Mucosa of descending colon (tissue), 3 donors: Measurements from ENCODE around the gene RC3H1. TPM values are rescaled to one million over a fixed set of nuclear protein-coding genes. Genes with fewer than 3 reads are reported as not detected.

Source experiments
- ATAC-seq: fragments of 200-7000 bp; cut with Tn5 transposase; one replicate; pipeline ENCODE4 v1.9.1; 2020; ENCODE audit warnings: mild to moderate bottlenecking, moderate library complexity
- DNase-seq, 3 donors: peaks; one replicate each; pipeline ENCODE4 v3.0.0-alpha.2; 2020
- H3K36me3 ChIP-seq: fragments of 200-600 bp; one replicate; pipeline ENCODE4 v1.8.0; 2021; ENCODE audit warnings: low read depth, mild to moderate bottlenecking
- H3K4me1 ChIP-seq: fragments of 200-600 bp; one replicate; pipeline ENCODE4 v1.8.0; 2021; ENCODE audit warnings: low read depth, mild to moderate bottlenecking
- H3K4me3 ChIP-seq: fragments of 200-600 bp; one replicate; pipeline ENCODE4 v1.8.0; 2021; ENCODE audit warnings: mild to moderate bottlenecking
- H3K9me3 ChIP-seq: fragments of 200-600 bp; one replicate; pipeline ENCODE4 v1.8.0; 2021; ENCODE audit warnings: mild to moderate bottlenecking
- intact Hi-C, 2 donors: fragments of 100-400 bp; cut with DNase I in 1 of 2; cut with micrococcal nuclease in 1 of 2; formaldehyde crosslinking; loops; one replicate each; pipeline versions ENCODE4 v1.11.0 to v1.11.1; 2022; cut with DNase I, micrococcal nuclease
- total RNA-seq, 3 donors: library from RNA; stranded (reverse); fragmentation: NEBNext Ultra II Directional in 2 of 3; extraction: Animal tissue kit (Norgen Biotek cat#: 25700) in 2 of 3; gene quantifications; one replicate each; pipeline versions ENCODE4 v1.2.1 to v1.2.4, GENCODE V29; 2021 to 2023
- TF ChIP-seq, protein P1 (sequence below): fragments of 200-600 bp; IDR thresholded peaks from one replicate; pipeline ENCODE4 v1.8.0; 2022; ENCODE audit warnings: antibody characterized with exemption, mild to moderate bottlenecking
- donor health status: DM: no; HTN: no; CAD: no; lungs with moderate emphysema.
- donor health status: DM: no; HTN: no; CAD: no.
- donor health status: DM: no; HTN: yes; CAD: no.

The RC3H1 gene
- total RNA-seq, 3 donors from 2014 or later = 38.0 to 51.2 (median 50.1) TPM

GRCh38 chr1:174041369-174041768 lies 19.2 kb upstream of the RC3H1 start:
- TF ChIP-seq, protein P1, sequence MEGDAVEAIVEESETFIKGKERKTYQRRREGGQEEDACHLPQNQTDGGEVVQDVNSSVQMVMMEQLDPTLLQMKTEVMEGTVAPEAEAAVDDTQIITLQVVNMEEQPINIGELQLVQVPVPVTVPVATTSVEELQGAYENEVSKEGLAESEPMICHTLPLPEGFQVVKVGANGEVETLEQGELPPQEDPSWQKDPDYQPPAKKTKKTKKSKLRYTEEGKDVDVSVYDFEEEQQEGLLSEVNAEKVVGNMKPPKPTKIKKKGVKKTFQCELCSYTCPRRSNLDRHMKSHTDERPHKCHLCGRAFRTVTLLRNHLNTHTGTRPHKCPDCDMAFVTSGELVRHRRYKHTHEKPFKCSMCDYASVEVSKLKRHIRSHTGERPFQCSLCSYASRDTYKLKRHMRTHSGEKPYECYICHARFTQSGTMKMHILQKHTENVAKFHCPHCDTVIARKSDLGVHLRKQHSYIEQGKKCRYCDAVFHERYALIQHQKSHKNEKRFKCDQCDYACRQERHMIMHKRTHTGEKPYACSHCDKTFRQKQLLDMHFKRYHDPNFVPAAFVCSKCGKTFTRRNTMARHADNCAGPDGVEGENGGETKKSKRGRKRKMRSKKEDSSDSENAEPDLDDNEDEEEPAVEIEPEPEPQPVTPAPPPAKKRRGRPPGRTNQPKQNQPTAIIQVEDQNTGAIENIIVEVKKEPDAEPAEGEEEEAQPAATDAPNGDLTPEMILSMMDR = no peak
- intact Hi-C loops = no loop called here
- Histone ChIP-seq H3K4me1 (no peaks in the 10 kb centered on the region), H3K9me3 (no peaks in the 10 kb centered on the region), H3K4me3 (no peak overlapping the region), H3K36me3 (no peaks in the 10 kb centered on the region)
- no peak for DNase-seq
- no peak for ATAC-seq

- Histone ChIP-seq H3K36me3 (no peaks in the 10 kb centered on the region), H3K9me3 (no peaks in the 10 kb centered on the region), H3K4me3 (no peak overlapping the region), H3K4me1 (no peaks in the 10 kb centered on the region)
- peak; percentile 60 for ATAC-seq
- intact Hi-C loops = no loop called here
- TF ChIP-seq, protein P1 = no peak
- peak in 1 of 3 donors; percentile 26 for DNase-seq
These were observed 18.2 kb upstream of the RC3H1 start for GRCh38 chr1:174040387-174040786.

DNA sequence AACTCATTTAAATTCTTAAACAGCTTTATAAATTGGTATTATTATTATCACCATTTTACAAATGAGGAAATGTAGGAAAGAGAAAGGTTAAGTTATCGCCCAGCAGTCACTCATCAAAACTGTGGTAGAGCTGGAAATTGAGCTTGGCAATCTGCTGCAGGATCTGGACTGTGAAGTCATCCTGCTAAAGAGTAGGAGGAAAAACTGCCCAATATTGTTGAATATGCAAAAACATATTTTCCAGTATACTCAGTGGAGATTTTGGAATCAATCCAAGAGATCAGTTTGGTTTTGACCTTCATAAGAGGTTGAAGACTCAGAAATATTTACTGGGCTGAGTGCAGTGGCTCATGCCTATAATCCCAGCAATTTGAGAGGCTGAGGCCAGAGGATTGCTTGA lies 16.9 kb upstream of the RC3H1 start:
- TF ChIP-seq, protein P1 = no peak
- Histone ChIP-seq H3K4me3 (no peak overlapping the region), H3K36me3 (no peaks in the 10 kb centered on the region), H3K4me1 (no peaks in the 10 kb centered on the region), H3K9me3 (no peaks in the 10 kb centered on the region)
- intact Hi-C loops = no loop called here
- no peak for ATAC-seq
- no peak for DNase-seq

GRCh38 chr1:174036798-174037197 lies 14.6 kb upstream of the RC3H1 start:
- H3K36me3 ChIP-seq = no peaks in the 10 kb centered on the region
- no peaks in the 10 kb centered on the region for H3K4me1 ChIP-seq
- H3K4me3 ChIP-seq = no peak overlapping the region
- DNase-seq (no peak), ATAC-seq (no peak)
- TF ChIP-seq, protein P1 = no peak
- H3K9me3 ChIP-seq = no peaks in the 10 kb centered on the region
- intact Hi-C loops = no loop called here

GRCh38 chr1:174036204-174036603 lies 14.0 kb upstream of the RC3H1 start:
- Histone ChIP-seq H3K4me1 (no peaks in the 10 kb centered on the region), H3K4me3 (no peak overlapping the region), H3K36me3 (no peaks in the 10 kb centered on the region), H3K9me3 (no peaks in the 10 kb centered on the region)
- DNase-seq = no peak
- ATAC-seq = no peak
- intact Hi-C loops = no loop called here
- TF ChIP-seq, protein P1 = no peak

GRCh38 chr1:174032671-174033222 lies 10.6 kb upstream of the RC3H1 start:
- Histone ChIP-seq H3K4me3 (no peak overlapping the region), H3K9me3 (no peaks in the 10 kb centered on the region), H3K36me3 (no peaks in the 10 kb centered on the region), H3K4me1 (no peaks in the 10 kb centered on the region)
- TF ChIP-seq, protein P1 = no peak
- no peak for DNase-seq
- no peak for ATAC-seq
- intact Hi-C loops = no loop called here
